ENCODE measurements around the gene KCNK5. TPM values are rescaled to one million over a fixed set of nuclear protein-coding genes. Genes with fewer than 3 reads are reported as not detected.
A peak's percentile ranks its signal among the peaks of the same experiment; 100 is the strongest.

The KCNK5 gene
- total RNA-seq, 1 experiment from 2014 or later: not detected

DNA sequence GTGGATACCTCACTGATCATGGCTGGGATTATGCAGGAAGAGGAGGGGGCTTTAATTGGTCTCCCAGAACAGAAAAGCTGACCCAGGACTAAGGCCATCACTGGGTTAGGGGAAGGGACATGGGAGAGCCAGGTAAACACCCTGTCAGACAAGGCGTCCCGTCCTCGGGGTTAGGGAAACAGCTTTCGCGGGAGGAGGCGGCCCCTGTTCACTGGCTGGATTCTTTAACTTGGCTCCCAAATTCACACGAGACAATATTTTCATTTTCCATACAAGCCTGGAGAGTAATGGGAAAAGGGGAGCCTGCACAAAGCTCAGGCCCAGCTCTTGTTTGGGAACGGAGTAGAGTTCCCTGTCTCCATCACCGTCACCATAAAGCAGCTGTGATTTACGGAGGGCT is 29.3 kb downstream of the KCNK5 start:
- no peaks in the 10 kb centered on the region for H4K20me1 ChIP-seq (ENCODE audit: insufficient read depth, low read depth, low read length)
- no peaks in the 10 kb centered on the region for H3K79me2 ChIP-seq (ENCODE audit: low read length)

DNA sequence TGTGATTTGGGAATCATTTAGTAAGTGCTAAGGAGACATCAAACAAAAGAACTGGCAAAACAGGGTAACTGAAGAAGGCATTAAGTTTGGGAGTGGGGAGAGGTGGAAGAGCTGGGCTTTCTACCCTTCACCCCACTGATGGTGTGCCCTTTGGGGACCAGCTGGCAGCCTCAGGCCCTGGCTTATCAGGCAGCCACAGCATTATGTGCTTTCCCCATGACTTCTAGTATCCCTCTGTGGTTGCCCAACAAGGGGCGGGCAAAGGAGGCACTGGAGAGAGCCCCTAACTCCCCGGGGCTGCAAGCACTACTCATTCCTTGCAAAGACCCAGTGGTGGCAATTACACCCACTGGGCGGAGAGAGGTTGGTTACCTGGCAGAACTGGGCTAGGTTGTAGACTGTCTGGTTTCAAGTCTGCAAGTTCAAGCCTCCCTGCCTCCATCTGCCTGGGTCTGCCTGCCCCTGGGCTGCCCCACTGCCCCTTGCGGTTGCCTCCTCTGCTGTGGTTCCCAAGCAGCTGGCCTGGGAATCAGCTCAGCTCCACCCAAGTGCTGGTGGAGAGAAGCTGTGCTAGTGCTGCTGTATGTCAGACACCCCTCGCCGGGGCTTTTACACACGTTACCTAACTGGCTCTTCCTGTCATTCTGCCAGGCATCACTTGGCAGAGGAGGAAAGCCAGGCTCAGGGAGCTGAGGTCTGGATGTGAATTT is 29.9 kb downstream of the KCNK5 start:
- peaks cover 14% of the 10 kb centered on the region for H3K4me1 ChIP-seq (ENCODE audit: low read length)
- no peaks in the 10 kb centered on the region for H4K20me1 ChIP-seq (ENCODE audit: insufficient read depth, low read depth, low read length)
- H3K4me2 ChIP-seq (ENCODE audit: low read depth, low read length, poor library complexity, severe bottlenecking): no peak overlapping the region
- no peaks in the 10 kb centered on the region for H3K27me3 ChIP-seq (ENCODE audit: low read length)
- H3K9me3 ChIP-seq (ENCODE audit: low read length): no peaks in the 10 kb centered on the region
- H3K9ac ChIP-seq (ENCODE audit: low read length): no peak overlapping the region
- H3K9me2 ChIP-seq (replicated peaks; ENCODE audit: insufficient read depth, low read length): no peaks in the 10 kb centered on the region
- no peak overlapping the region for H3K27ac ChIP-seq (ENCODE audit: low read length)
- no peaks in the 10 kb centered on the region for H3K36me3 ChIP-seq (ENCODE audit: insufficient read depth, low read length)
- DNase-seq: no peak
- H2AFZ ChIP-seq (ENCODE audit: low read length): no peak overlapping the region
- no peaks in the 10 kb centered on the region for H3K79me2 ChIP-seq (ENCODE audit: low read length)
- H3K4me3 ChIP-seq (ENCODE audit: low read length): no peak overlapping the region

More for the DNA sequence above, 29.3 kb downstream of the KCNK5 start:
- no peak overlapping the region for H3K27ac ChIP-seq (ENCODE audit: low read length)
- H3K4me1 ChIP-seq (ENCODE audit: low read length): peaks cover 14% of the 10 kb centered on the region
- no peaks in the 10 kb centered on the region for H3K9me2 ChIP-seq (replicated peaks; ENCODE audit: insufficient read depth, low read length)
- no peak overlapping the region for H3K4me3 ChIP-seq (ENCODE audit: low read length)
- no peak for DNase-seq
- H3K36me3 ChIP-seq (ENCODE audit: insufficient read depth, low read length): no peaks in the 10 kb centered on the region
- no peak overlapping the region for H2AFZ ChIP-seq (ENCODE audit: low read length)
- no peak overlapping the region for H3K4me2 ChIP-seq (ENCODE audit: low read depth, low read length, poor library complexity, severe bottlenecking)
- H3K27me3 ChIP-seq (ENCODE audit: low read length): no peaks in the 10 kb centered on the region
- no peaks in the 10 kb centered on the region for H3K9me3 ChIP-seq (ENCODE audit: low read length)
- no peak overlapping the region for H3K9ac ChIP-seq (ENCODE audit: low read length)

DNA sequence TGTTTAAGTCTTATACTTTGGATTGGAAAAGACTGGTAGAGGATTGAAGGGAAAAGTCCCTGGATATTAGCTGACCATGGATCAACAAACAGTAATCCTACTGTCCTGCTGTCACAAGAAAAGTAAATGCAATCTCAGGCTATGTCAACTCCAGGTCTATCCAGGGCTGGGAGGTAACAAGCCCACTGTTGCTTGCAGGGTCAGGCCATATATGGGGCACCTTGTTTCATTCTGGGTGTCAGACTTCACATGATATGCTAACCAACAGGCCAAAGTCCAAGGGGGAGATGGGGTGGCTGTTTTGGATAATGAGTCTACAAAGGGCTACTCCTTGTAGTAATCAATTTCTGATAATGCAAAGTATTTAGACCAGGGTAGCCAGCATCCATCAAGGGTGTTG is 30.7 kb downstream of the KCNK5 start:
- Histone ChIP-seq H3K36me3 (ENCODE audit: insufficient read depth, low read length) (no peaks in the 10 kb centered on the region), H3K79me2 (ENCODE audit: low read length) (no peaks in the 10 kb centered on the region), H3K27ac (ENCODE audit: low read length) (no peak overlapping the region), H3K27me3 (ENCODE audit: low read length) (no peaks in the 10 kb centered on the region), H4K20me1 (ENCODE audit: insufficient read depth, low read depth, low read length) (no peaks in the 10 kb centered on the region), H3K4me1 (ENCODE audit: low read length) (peaks cover 14% of the 10 kb centered on the region), H3K9ac (ENCODE audit: low read length) (no peak overlapping the region), H3K4me3 (ENCODE audit: low read length) (no peak overlapping the region), H3K4me2 (ENCODE audit: low read depth, low read length, poor library complexity, severe bottlenecking) (no peak overlapping the region), H2AFZ (ENCODE audit: low read length) (no peak overlapping the region), H3K9me3 (ENCODE audit: low read length) (no peaks in the 10 kb centered on the region), H3K9me2 (replicated peaks; ENCODE audit: insufficient read depth, low read length) (no peaks in the 10 kb centered on the region)
- no peak for DNase-seq

DNA sequence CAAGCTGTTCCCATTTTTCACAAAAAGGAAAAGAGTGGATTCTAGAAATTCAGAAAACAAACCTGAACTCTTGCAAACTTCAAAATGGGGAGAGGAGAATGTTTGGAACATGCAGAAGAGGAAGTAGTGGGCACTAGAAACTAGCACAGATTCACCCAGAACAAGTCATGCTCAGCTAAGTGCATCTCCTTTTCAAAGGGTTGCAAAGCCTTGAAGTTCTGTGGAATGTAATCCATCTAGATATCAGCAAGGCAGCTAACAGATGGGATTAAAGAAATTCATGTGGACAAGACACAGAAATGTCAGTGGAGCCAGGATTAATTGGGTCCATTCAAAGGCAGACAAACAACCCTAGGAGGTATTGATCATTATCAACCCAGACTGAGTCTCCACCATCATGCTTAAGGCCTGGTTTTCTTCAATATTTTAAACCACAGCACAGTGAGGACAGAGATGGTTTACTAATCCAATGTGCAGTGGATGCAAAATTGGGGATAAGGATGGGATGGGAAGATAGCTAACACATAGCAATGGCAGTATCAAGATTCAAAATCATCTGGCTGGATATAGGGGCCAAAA is 31.3 kb downstream of the KCNK5 start:
- Histone ChIP-seq H3K27me3 (ENCODE audit: low read length) (no peaks in the 10 kb centered on the region), H3K4me3 (ENCODE audit: low read length) (no peak overlapping the region), H3K9me2 (replicated peaks; ENCODE audit: insufficient read depth, low read length) (no peaks in the 10 kb centered on the region), H3K27ac (ENCODE audit: low read length) (no peak overlapping the region), H4K20me1 (ENCODE audit: insufficient read depth, low read depth, low read length) (no peaks in the 10 kb centered on the region), H3K9ac (ENCODE audit: low read length) (no peak overlapping the region), H3K4me2 (ENCODE audit: low read depth, low read length, poor library complexity, severe bottlenecking) (no peak overlapping the region), H3K79me2 (ENCODE audit: low read length) (no peaks in the 10 kb centered on the region), H3K36me3 (ENCODE audit: insufficient read depth, low read length) (no peaks in the 10 kb centered on the region), H3K9me3 (ENCODE audit: low read length) (no peaks in the 10 kb centered on the region), H2AFZ (ENCODE audit: low read length) (no peak overlapping the region), H3K4me1 (ENCODE audit: low read length) (peaks cover 14% of the 10 kb centered on the region)
- DNase-seq: peak; percentile 44

DNA sequence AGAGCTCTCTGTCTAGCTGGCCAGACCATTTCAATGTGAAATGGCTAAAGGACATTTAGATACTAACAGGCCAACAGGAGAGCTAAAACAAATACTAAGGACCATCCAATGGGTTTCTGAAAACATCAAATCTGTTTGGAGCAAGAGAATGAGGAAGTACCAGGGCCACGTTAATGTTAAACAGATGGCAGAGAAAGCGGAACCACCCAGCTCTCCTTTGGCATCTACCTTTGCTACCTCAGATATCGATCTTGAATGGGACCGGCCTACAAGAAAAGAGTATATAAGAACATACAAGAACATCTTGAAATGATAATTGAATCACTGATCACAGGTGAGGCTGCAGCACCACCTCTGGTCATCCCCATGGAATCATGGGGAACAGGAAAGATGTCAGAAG is 31.8 kb downstream of the KCNK5 start:
- Histone ChIP-seq H3K4me2 (ENCODE audit: low read depth, low read length, poor library complexity, severe bottlenecking) (no peak overlapping the region), H4K20me1 (ENCODE audit: insufficient read depth, low read depth, low read length) (no peaks in the 10 kb centered on the region), H3K9ac (ENCODE audit: low read length) (no peak overlapping the region), H3K4me3 (ENCODE audit: low read length) (no peak overlapping the region), H3K9me3 (ENCODE audit: low read length) (no peaks in the 10 kb centered on the region), H3K27me3 (ENCODE audit: low read length) (no peaks in the 10 kb centered on the region), H3K4me1 (ENCODE audit: low read length) (peaks cover 14% of the 10 kb centered on the region), H3K9me2 (replicated peaks; ENCODE audit: insufficient read depth, low read length) (no peaks in the 10 kb centered on the region), H3K36me3 (ENCODE audit: insufficient read depth, low read length) (no peaks in the 10 kb centered on the region), H3K79me2 (ENCODE audit: low read length) (no peaks in the 10 kb centered on the region), H2AFZ (ENCODE audit: low read length) (no peak overlapping the region), H3K27ac (ENCODE audit: low read length) (no peak overlapping the region)
- peak; percentile 59 for DNase-seq

DNA sequence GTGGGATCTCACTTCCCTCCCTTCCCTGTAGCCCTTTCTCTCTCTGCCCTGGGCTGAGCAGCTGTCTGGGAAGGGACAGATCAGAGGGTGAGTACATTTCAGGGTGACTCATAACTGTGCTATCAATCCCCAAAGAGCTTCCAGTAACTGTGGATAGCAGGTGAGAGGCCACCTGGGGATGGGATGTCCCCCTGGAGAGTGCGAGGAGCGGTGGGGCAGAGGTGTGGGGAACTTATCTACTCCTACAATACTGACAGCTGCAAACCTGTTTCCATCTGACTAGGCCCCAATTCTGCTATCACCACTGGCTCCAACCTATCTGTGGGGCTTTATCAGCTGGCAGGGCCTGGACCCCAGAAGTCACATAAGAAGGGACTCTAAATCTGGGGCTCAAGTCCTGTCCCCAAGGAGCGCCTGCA is 32.6 kb downstream of the KCNK5 start:
- H3K4me1 ChIP-seq (ENCODE audit: low read length): peaks cover 14% of the 10 kb centered on the region
- no peak overlapping the region for H3K27ac ChIP-seq (ENCODE audit: low read length)
- H3K27me3 ChIP-seq (ENCODE audit: low read length): no peaks in the 10 kb centered on the region
- DNase-seq: no peak
- no peak overlapping the region for H3K4me3 ChIP-seq (ENCODE audit: low read length)
- no peaks in the 10 kb centered on the region for H3K36me3 ChIP-seq (ENCODE audit: insufficient read depth, low read length)
- H3K9ac ChIP-seq (ENCODE audit: low read length): no peak overlapping the region
- H3K79me2 ChIP-seq (ENCODE audit: low read length): no peaks in the 10 kb centered on the region
- no peak overlapping the region for H2AFZ ChIP-seq (ENCODE audit: low read length)
- no peak overlapping the region for H3K4me2 ChIP-seq (ENCODE audit: low read depth, low read length, poor library complexity, severe bottlenecking)
- H4K20me1 ChIP-seq (ENCODE audit: insufficient read depth, low read depth, low read length): no peaks in the 10 kb centered on the region
- H3K9me2 ChIP-seq (replicated peaks; ENCODE audit: insufficient read depth, low read length): no peaks in the 10 kb centered on the region
- no peaks in the 10 kb centered on the region for H3K9me3 ChIP-seq (ENCODE audit: low read length)

DNA sequence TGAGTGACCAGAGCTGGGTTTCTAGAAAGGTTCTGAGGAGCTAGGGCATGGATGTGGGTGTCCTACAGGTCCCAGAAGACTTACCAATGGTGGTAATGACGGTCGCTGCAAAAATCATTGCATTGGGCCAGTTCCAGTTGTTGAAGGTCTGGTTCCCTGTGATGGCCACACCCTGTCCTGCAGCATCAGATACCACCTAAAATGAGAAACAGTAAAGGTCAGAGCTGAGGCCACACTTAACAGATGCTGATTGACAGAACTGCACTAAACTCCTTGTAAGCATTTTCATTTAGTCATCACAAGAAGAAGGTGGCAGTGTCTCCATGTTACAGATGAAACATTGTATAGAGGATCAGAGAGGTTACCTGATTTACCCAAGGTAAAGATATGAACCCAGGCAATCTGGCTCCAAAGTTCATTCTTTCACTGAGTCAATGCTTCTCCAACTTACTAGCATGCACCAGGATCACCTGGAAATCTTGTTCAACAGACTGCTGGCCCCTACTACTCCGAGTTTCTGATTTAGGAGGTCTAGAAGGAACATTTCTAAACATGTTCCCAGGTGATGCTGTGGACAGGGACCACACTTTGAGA is 33.4 kb downstream of the KCNK5 start:
- no peak for DNase-seq
- no peaks in the 10 kb centered on the region for H4K20me1 ChIP-seq (ENCODE audit: insufficient read depth, low read depth, low read length)
- H3K27ac ChIP-seq (ENCODE audit: low read length): no peak overlapping the region
- H3K27me3 ChIP-seq (ENCODE audit: low read length): no peaks in the 10 kb centered on the region
- H3K4me1 ChIP-seq (ENCODE audit: low read length): peaks cover 14% of the 10 kb centered on the region
- H3K9me2 ChIP-seq (replicated peaks; ENCODE audit: insufficient read depth, low read length): no peaks in the 10 kb centered on the region
- H3K36me3 ChIP-seq (ENCODE audit: insufficient read depth, low read length): no peaks in the 10 kb centered on the region
- no peak overlapping the region for H3K4me3 ChIP-seq (ENCODE audit: low read length)
- no peaks in the 10 kb centered on the region for H3K79me2 ChIP-seq (ENCODE audit: low read length)
- no peak overlapping the region for H3K9ac ChIP-seq (ENCODE audit: low read length)
- H2AFZ ChIP-seq (ENCODE audit: low read length): no peak overlapping the region
- H3K4me2 ChIP-seq (ENCODE audit: low read depth, low read length, poor library complexity, severe bottlenecking): no peak overlapping the region
- no peaks in the 10 kb centered on the region for H3K9me3 ChIP-seq (ENCODE audit: low read length)

DNA sequence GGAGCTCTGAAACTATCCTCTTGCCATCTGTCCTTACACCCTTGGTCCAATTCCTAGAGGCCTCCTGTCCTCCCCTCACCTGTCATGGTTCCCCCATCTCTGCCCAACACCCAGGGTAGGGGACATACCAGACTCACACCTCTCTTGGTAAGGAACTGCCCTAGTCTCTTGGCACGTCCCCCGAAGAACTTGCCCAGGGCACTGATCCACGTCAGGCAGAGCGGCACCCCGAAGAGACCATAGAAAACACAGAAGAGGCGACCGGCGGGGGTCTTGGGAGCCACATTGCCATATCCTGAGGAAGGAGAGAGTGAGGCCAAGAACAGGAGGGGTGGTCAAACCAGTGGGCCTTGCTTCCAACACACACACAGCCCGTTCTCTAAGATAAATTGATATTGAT is 34.8 kb downstream of the KCNK5 start:
- no peaks in the 10 kb centered on the region for H3K9me2 ChIP-seq (replicated peaks; ENCODE audit: insufficient read depth, low read length)
- H3K4me2 ChIP-seq (ENCODE audit: low read depth, low read length, poor library complexity, severe bottlenecking): no peak overlapping the region
- H3K9ac ChIP-seq (ENCODE audit: low read length): no peak overlapping the region
- no peak overlapping the region for H3K27ac ChIP-seq (ENCODE audit: low read length)
- H2AFZ ChIP-seq (ENCODE audit: low read length): no peak overlapping the region
- H3K9me3 ChIP-seq (ENCODE audit: low read length): no peaks in the 10 kb centered on the region
- no peaks in the 10 kb centered on the region for H3K36me3 ChIP-seq (ENCODE audit: insufficient read depth, low read length)
- no peak overlapping the region for H3K4me3 ChIP-seq (ENCODE audit: low read length)
- no peaks in the 10 kb centered on the region for H3K79me2 ChIP-seq (ENCODE audit: low read length)
- DNase-seq: no peak
- no peaks in the 10 kb centered on the region for H3K27me3 ChIP-seq (ENCODE audit: low read length)
- peaks cover 14% of the 10 kb centered on the region for H3K4me1 ChIP-seq (ENCODE audit: low read length)
- H4K20me1 ChIP-seq (ENCODE audit: insufficient read depth, low read depth, low read length): no peaks in the 10 kb centered on the region
